ENCODE results near the gene IL34.

DNA sequence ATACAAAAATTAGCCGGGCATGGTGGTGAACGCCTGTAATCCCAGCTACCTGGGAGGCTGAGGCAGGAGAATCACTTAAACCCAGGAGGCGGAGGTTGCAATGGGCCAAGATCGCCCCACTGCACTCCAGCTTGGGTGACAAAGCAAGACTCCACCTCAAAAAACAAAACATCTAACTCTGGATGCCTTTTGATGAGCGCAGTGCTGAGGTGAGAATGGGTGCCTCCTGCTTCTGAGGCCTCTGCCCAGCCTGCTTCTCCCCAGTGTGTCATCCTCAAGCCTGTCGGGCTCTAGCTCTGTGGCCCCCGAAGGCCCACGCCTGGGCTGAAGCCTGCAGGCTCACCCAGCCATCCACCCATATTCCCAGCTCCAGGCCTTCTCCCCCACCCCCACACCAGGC is 50.0 kb downstream of the IL34 start:
- TF ChIP-seq, protein P1, sequence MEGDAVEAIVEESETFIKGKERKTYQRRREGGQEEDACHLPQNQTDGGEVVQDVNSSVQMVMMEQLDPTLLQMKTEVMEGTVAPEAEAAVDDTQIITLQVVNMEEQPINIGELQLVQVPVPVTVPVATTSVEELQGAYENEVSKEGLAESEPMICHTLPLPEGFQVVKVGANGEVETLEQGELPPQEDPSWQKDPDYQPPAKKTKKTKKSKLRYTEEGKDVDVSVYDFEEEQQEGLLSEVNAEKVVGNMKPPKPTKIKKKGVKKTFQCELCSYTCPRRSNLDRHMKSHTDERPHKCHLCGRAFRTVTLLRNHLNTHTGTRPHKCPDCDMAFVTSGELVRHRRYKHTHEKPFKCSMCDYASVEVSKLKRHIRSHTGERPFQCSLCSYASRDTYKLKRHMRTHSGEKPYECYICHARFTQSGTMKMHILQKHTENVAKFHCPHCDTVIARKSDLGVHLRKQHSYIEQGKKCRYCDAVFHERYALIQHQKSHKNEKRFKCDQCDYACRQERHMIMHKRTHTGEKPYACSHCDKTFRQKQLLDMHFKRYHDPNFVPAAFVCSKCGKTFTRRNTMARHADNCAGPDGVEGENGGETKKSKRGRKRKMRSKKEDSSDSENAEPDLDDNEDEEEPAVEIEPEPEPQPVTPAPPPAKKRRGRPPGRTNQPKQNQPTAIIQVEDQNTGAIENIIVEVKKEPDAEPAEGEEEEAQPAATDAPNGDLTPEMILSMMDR (IDR thresholded peaks at IDR 0.05) = no peak
- TF ChIP-seq POLR2AphosphoS5 (IDR thresholded peaks at IDR 0.05) = no peak

All from prostate gland (tissue), 2 donors.